ENCODE results near the gene SERGEF.

DNA sequence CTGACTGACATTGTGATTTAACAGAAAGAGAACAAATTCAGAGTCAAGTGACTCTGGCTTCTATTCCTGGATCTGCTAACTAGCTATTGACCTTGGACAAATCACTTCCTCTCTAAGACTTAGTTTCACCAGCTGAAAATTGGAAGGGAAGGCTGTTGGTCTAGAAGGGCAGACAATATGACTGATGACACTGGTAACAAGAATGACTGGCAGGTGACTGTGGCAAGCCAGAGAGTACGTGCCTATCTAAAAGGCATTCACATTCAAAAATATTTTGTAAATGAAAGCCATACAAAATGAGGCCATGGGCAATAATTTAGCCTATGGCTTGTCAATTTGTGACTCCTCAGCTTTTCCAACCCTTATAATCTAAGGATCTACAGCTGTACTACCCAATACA is 23.5 kb downstream of the SERGEF start:
- TF ChIP-seq CTCF (IDR thresholded peaks at IDR 0.05) (no peak), POLR2A (IDR thresholded peaks at IDR 0.05) (no peak)

Measured in heart left ventricle (tissue), 13 donors.